Inferior parietal cortex (tissue), 1 donor: ENCODE measurements around the gene PRKCA.
A peak's percentile ranks its signal among the peaks of the same experiment; 100 is the strongest.
"Not testable (repeated sequence)": the region's sequence is repeated elsewhere in the genome, so short reads cannot be mapped to it uniquely, and the experiment has no call there.

Source experiments
- DNase-seq: peaks from one replicate; pipeline ENCODE4 v3.0.0-alpha.2; 2016; ENCODE audit errors: extremely low spot score

The PRKCA gene

DNA sequence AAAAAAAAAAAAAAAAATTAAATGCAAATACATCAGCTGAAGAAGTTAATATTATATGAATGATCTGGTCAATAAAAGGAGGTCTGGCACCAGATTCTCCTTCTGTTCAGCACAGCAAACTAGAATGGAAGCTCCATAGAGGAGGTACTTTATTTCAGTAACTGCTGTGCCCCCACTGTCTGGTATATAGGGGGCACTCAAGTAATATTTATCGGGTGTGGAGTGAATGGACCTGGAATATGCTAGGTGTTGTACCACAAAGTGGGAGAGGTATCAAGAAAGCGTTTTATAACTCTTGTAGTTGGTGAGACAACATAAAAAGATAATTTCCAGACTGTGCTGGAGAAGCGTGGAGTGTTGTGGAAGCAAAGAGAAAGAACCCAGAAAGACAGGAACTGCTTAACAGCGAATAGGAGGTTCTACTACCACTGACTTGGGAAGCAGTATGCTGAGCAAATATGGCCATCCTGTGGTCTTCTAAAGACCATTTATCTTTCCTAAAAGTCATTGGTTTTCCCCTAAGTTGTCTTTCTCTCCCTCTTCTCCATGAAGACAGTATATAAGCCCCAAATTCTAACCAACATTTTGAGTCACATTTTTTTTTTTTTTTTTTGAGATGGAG, 12.2 kb upstream of the PRKCA start:
- DNase-seq: no peak

DNA sequence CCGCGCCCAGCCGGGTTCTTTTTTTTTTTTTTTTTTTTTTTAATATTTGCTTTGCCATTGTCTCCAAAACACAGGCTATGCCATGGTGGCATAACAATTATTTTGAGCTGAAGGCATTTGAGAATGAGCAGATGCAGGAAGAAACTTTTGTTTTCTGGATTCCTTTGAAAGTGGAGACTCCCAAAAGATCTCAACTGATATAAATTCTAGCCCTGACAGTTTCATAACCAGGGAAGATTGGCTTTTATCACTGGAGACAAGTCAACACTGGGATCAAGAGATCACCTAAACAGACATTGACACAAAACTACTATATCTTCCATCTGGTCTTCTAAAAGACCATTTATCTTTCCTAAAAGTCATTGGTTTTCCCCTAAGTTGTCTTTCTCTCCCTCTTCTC, 10.1 kb upstream of the PRKCA start:
- no peak for DNase-seq

DNA sequence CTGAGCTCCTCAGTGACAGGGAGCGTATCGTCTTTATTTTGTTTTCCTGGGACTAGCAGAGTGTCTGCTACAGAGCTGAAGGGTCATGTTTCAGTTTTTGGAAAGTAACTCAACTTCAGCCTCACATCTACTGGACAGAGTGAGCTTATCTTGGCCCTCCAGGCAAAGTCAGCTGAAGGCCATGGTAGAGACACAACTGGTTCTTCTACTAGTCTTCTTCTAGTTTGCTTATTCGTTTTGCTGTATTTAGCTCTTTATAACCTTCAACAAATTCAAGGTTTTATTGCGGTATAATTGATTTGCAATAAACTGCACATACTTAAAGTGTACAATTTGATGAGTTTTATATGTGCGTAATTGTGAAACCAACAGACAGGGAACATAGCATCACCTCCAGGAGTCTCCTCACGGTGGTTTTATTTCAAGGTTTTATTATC, 6.1 kb upstream of the PRKCA start:
- DNase-seq: no peak

DNA sequence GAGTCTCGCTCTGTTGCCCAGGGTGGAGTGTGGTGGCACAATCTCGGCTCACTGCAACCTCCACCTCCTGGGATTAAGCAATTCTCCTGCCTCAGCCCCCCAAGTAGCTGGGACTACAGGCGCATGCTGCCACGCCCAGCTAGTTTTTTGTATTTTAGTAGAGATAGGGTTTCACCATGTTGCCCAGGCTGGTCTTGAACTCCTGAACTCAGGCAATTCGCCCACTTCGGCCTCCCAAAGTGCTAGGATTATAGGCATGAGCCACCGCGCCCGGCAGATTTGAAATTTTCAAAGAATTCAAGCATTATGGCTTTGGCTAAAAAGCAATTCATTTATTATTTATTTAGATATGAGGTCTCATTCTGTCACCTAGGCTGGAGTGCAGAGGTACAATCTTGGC, 5.0 kb upstream of the PRKCA start:
- DNase-seq: not testable (repeated sequence)

DNA sequence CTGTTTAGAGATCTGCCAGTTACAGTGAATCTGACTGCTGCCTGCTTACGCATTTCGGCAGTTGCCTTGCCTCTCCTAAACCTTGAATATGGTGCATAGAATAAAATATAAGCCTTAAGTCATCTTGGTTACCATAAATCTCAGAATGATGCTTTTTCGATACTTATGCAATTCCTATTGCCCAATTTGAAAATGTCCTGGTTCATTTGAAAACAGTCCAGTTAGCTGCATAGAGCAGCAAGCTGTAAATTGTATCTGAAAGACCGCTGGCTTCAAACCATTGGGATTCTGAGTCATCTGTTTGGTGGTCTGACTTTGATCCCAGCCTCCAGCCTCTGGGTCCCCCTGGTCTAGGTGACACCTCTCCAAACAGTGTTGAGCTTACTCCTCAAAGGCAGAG, 2.7 kb upstream of the PRKCA start:
- DNase-seq: no peak

DNA sequence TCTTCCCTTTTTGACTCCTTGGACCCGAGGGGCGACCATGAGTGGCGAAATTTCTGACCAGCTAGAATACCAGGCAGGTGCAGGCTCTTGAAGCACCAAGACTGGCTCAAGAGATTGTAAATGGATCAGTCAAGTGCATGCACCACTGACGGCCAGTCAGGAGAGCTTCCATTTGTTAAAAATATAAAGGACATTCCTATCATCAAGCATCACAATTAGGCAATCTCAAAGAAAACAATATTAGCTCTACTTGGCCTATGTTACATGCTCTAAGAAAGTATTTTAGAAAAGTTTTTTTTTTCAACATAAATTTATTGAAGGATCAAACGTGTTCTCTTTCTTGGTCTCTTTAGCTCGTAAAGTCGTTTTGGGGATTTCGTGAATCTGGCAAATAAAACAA, 1.5 kb upstream of the PRKCA start:
- no peak for DNase-seq

DNA sequence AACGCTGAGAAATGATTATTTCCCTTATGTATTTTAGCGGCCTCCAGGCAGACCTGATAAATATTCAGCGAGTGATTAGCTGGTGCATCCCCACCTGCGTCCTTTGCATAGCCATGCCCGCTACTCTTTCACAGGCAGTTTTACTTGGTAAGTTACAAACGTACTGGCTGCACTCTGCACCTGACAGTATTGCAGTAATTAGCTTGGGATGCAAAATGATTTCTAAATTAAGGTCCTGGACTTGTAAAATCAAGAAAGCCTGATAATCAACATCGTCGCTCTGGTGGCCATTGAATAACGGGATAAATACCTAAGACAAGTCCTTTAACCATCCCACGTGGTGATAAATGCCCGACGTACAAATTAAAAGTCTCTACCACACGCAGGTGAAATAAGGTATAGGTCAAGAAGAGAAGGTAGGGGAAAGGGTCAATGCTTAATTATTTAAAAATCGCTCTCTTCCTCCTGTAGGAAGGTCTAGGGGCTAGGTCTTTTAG, 998 bp upstream of the PRKCA start:
- DNase-seq: peak; percentile 23

DNA sequence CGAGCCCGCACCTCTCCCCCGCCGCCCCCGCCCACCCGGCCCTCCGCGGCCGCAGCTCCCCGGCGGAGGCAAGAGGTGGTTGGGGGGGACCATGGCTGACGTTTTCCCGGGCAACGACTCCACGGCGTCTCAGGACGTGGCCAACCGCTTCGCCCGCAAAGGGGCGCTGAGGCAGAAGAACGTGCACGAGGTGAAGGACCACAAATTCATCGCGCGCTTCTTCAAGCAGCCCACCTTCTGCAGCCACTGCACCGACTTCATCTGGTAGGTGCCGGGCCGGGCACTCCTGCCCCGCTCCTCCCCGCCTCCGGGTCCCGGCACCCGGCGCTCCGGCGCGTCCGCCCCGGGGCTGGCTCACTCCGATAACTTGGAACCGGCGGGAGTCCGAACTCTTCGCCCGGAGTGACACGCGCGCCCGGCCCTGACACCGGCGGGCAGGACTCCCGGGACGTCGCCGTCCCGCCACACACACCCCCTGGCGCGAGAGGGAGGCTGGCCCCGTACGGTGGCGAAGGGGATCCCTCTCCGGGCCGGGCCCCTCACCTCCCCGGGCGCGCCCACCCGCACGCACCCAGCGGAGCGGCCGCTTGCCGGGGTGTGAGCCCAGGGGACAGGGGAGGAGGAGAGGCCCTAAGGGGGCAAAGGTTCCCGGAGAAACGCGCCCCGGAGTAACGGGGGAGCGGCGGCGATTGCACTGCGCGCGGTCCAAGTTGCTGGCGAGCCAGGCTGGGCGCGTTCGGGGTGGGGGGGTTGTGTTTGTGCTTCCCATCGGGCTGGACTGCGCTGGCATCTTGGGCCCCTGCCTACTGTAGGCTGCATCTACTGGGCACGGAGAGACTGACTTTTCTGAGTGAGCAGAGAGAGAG, 581 bp downstream of the PRKCA start:
- DNase-seq: peak; percentile 18

DNA sequence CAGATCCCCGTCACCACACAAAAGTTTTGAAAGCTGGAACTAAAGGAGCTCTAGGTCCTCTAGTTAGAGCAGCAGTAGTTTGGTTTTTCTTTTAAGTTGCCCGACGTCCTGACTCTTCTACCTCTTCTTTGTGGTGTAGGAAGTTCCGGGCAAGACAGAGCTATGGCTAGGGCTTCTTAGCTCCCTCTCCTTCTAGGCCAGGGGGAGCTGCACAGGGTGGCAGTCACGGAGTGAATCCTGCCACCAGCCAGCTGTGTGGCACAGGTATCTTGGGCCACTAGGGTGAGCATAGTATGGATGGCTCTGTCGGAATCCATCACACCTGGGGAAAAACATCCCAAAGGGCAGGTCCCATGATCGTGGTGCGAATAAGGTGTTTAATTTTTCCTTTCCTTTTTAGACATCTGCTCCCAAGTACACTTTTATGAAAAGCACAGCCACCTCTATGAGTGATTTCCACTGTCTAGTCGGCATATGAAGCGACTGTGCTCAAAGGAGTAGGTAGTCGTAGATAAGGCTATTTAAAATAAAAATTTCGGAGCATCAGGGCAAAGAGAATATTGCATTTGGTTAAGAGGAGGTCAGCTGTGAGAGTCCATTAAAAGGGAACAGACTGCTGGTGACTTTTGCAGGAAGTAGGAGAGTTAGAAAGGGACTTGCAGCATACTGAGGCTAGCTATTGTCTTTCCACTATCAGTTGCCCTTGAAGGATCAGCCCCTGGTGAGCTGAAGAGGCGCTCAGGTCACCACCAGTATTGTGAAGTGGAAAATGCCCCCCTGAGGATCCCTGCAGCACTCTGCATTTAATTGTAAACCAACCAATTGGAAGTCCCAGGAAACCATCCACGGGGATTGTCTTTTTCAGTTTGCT, 2.1 kb downstream of the PRKCA start:
- peak; percentile 33 for DNase-seq

DNA sequence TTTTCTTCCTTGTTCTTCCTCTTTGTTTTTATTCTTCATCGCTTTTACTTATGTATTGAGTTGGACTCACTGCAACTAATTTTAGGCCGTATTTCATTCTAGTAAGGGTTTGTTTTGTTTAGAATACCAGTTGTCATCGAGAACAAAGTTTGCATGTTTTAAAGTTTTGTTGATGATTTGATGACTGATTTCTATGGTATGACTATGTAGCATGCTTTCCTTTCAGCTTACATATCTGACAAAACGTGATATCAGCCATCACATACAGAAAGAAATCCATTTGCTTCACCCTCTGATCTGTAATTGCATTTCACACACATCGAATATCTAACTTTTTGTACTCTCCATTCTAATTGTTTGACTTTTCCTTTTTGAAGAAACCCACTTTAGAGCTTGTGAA, 4.0 kb downstream of the PRKCA start:
- DNase-seq: peak; percentile 37

DNA sequence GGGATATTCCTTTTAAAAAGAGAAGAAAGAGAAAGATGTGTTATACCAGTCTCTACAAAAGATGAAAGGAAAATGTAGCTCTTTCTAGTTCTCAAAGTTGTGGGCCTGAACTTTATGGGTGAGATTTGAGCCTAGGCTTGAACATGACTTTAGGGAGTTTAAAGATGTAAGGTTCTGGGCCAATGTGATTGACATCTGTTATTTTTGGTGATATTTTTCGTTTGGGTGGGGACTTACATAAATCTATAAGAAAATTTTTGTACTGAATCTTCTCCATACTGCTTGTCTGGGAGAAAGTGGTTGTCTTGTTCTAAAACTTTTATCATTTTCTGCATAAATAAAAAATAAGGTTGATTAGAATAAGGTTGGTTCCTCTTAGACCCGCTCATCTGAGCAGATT, 4.8 kb downstream of the PRKCA start:
- no peak for DNase-seq

DNA sequence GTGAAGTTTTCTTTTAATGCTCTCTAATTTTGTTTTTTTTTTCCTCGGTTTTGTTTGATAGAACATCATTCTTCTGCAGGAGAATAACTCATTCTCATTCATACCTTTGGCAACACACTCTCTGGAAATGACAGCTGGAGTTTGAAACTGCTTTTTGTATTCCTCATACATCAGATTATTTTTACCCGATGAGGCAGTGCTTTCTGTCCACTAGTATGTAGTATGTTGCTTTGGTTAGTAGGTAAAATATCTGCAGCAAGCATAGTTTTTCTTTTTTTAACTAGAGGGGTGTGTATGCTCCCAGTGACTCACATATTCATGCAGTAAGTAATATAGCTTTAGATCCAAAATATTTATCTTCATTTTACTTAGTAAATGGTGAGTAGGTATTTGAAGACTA, 6.4 kb downstream of the PRKCA start:
- DNase-seq: no peak

DNA sequence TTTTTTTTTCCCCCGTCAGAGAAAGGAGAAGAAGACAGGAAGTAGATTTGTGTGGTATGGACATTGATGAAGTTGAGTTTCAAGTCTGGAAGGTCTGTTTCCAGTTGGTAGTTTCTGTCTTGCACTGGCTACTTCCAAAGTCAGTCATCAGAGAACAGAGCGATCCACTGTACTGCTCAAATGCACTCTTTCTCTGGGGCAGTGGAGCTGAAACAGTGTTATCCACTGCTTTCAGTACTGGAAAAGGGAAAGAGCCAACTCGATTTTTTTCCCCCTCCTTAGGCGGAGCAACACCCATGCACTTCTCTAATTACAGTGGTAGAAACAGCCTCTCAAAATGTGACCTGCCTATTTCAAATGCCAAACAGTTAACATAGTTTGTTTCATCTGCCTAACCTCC, 7.4 kb downstream of the PRKCA start:
- DNase-seq: peak; percentile 21

DNA sequence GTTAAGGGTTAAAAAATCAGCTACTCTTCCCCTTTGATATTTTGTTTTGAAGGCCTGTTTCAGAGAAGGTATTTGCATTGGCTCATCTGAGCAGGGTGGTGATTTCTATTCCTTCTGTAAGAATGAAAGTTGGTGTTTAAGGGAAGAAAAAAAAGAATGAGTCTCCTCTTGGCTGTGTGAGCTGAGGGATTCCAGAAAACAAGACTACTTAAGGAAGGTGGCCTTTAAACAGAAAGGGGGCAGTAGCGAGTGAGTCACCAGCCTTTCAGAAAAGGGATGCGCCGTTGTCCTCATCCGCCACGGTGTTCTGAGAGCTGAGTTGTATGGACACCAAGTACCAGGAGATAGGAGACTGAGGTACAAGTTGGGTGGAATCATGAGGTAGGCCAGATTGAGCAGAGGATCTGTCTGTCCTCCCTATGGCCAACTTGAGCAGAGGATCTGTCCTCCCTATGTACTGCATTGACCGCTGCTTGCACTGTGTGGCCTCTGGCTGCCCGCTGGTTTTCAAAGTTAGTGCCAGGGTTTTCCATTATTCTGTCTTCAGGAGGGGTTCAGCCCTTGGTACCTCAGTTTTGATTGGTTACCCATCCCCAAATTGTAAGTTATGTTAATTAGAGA, 8.2 kb downstream of the PRKCA start:
- no peak for DNase-seq

DNA sequence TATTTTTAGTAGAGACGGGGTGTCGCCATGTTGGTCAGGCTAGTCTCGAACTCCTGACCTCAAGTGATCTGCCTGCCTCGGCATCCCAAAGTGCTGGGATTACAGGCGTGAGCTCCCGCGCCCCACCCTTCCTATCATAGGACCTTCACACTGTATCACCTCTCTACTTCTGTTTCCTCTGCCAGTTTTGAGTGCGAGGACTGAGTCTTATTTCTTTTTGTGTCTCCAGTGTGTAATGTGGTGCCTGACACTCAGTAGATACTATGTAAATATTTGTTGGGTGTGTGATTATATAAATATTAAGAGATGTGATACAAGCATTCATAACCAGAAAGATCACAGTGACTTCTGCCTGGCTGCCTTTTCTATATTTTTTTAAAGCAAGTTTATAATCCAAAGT, 10.5 kb downstream of the PRKCA start:
- no peak for DNase-seq

DNA sequence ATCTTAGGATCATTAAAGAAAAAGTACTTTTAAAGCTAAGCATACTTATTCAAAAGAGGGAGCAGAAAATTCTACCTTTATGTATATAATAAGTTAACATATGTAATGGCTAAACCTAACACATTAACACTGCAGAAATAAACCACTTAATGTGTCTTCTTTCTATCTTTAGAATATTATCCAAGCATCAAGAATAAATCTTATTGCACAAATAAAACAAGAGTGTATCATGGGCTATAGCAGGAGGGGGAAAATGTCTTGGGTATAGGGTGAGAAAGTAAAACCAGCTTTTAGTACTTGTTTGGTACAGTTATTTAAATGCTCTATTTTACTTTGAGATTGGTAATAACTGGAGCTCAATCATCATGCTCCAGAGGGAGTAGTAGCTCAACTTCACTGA, 10.9 kb downstream of the PRKCA start:
- no peak for DNase-seq

DNA sequence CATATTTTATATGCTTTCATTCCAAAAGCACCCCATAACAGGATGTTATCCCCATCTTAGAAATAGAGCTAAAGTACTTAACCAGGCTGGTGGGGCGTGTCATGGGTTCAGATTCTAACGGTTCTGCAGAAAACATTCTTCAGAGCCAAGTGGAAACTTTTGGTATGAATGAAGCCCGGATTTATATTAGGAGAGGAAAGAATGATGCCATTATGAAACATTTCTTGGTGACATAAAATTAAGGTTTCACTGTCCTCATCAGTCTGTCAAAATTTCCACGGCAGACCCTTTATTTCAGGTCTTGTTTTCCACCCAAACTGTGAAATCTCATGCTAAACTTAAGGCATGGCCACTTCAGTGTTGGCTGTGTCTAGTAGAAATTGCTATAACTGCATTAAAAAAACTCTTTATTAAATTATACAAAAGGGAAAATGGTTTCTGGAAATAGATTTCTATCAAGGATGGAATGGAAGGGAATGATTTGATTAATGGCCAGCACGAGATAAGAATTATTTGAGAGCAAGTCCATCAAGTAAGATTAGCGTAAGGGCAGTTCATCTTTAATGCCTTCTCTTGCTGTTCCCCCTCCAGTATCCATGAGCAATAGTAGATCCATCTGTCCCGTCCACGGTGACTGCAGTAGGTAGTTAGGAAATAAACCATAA, 11.7 kb downstream of the PRKCA start:
- no peak for DNase-seq

DNA sequence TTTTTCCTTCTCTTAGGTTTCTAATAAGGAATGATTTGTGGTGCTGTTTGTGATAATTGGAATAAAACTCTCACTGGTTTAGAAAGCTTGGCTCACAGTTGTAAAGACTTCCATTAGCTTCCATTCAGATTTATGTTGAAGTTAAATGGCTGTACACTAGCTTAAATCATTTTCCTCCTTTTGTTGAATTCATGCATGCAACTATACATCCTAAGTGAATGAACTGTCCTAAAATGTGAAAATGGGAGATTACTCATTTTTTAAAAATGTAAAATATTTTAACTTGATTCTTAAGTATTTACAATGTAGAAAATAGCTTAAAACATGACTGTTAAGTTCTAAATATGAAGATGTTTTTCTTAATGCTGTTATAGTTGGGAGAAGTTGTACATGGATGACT, 15.2 kb downstream of the PRKCA start:
- no peak for DNase-seq

DNA sequence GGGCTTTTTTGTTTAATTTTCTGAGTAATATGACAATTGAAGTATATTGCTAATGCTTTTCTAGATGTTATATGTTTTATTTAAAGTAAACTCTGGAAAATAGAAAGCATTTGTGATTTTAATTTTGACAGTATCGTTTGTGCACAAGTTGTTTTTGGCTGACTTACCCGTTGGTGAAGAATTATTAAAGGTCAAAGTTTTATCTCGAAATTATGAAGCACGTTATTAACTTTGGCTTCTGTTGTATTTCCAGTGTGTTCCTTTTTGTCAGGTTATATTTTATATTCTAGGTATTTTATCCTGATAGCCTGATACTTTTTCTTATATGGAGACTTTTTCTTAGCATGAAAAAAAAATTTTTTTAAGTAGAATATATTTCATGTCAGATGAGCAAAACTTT, 16.8 kb downstream of the PRKCA start:
- DNase-seq: no peak

DNA sequence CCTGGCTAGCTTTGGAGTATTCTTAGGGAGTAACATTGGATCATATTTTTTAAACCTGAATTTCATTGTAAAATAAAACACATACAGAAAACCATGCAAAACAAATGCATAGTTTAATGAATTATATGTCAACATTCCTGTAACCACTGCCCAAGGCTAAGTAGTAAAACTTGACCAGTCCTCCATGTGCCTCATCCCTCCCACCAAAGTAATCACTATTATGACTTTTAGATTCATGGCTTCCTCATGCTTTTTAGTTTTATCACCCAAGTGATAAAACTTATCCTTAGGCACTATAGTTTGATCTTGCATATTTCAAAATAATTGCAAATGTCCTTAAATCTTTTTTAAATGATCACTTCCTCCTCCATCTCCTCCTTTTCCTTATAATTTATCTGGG, 20.4 kb downstream of the PRKCA start:
- no peak for DNase-seq

DNA sequence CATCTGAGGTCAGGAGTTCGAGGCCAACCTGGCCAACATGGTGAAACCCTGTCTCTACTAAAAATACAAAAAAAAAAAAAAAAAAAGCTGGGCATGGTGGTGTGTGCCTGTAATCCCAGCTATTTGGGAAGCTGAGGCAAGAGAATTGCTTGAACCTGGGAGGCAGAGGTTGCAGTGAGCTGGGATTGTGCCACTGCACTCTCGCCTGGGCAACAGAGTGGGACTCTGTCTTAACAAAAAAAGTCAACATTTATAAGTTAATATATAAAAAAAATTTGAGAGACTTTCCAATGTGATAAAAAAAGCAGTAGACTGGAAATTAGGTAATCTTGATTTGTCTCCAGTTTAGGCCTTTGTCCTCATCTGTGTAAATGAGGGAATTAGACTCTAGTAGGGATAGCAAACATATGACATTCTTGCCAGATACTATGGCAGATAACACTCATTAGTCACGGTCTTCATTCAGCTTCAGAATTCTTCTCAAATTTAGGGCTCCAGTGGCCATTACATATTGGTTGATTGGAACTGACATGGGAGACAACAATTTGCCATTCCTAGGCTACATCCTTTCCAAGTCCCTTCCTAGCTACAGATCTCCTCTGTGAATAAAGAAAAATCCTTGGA, 22.1 kb downstream of the PRKCA start:
- DNase-seq: not testable (repeated sequence)
